Dendritic cell treated with granulocyte-macrophage colony-stimulating factor and Interleukin-4, amounts not matched to agents 40 ng/mL and 50 ng/mL, for 4 days (primary cell): ENCODE results near the gene CINP.
"Not testable (repeated sequence)": the region's sequence is repeated elsewhere in the genome, so short reads cannot be mapped to it uniquely, and the experiment has no call there.

Source experiments
- H3K27ac Mint-ChIP-seq: one replicate; pipeline ENCODE4 v1.8.0; 2022; ENCODE audit warnings: mild to moderate bottlenecking, mixed read lengths
- H3K27me3 Mint-ChIP-seq: one replicate; pipeline ENCODE4 v1.8.0; 2022; ENCODE audit warnings: mild to moderate bottlenecking, mixed read lengths
- H3K36me3 Mint-ChIP-seq: one replicate; pipeline ENCODE4 v1.8.0; 2022; ENCODE audit warnings: low read depth, mixed read lengths
- H3K4me1 Mint-ChIP-seq: one replicate; pipeline ENCODE4 v1.8.0; 2022; ENCODE audit warnings: low read depth, mixed read lengths
- H3K4me3 Mint-ChIP-seq: one replicate; pipeline ENCODE4 v1.8.0; 2022; ENCODE audit warnings: mild to moderate bottlenecking, moderate library complexity, mixed read lengths
- H3K9me3 Mint-ChIP-seq: one replicate; pipeline ENCODE4 v1.8.0; 2022; ENCODE audit warnings: mixed read lengths
- intact Hi-C: fragments of 100-400 bp; cut with micrococcal nuclease; formaldehyde crosslinking; loops from one replicate; pipeline ENCODE4 v1.15.0; 2022

CINP gene

GRCh38 chr14:102373110-102373509 is 10.4 kb upstream of the CINP start:
- H3K9me3 Mint-ChIP-seq, result no peaks in the 10 kb centered on the region
- intact Hi-C loops, result no loop called here
- no peak overlapping the region for H3K4me3 Mint-ChIP-seq
- no peak overlapping the region for H3K27ac Mint-ChIP-seq
- peaks cover 28% of the 10 kb centered on the region for H3K4me1 Mint-ChIP-seq
- peaks cover 19% of the 10 kb centered on the region for H3K36me3 Mint-ChIP-seq
- H3K27me3 Mint-ChIP-seq, result no peaks in the 10 kb centered on the region

GRCh38 chr14:102371361-102371760 is 8.7 kb upstream of the CINP start:
- no peaks in the 10 kb centered on the region for H3K27me3 Mint-ChIP-seq
- H3K4me1 Mint-ChIP-seq, result peaks cover 28% of the 10 kb centered on the region
- intact Hi-C loops, result no loop called here
- H3K4me3 Mint-ChIP-seq, result no peak overlapping the region
- peak overlapping the region; percentile 85 for H3K27ac Mint-ChIP-seq
- no peaks in the 10 kb centered on the region for H3K9me3 Mint-ChIP-seq
- H3K36me3 Mint-ChIP-seq, result peaks cover 2% of the 10 kb centered on the region

GRCh38 chr14:102370305-102370809 is 7.7 kb upstream of the CINP start:
- no peaks in the 10 kb centered on the region for H3K9me3 Mint-ChIP-seq
- H3K27ac Mint-ChIP-seq, result peak overlapping the region; percentile 85
- H3K27me3 Mint-ChIP-seq, result no peaks in the 10 kb centered on the region
- peak overlapping the region; percentile 66 for H3K4me3 Mint-ChIP-seq
- peaks cover 27% of the 10 kb centered on the region for H3K4me1 Mint-ChIP-seq
- no peaks in the 10 kb centered on the region for H3K36me3 Mint-ChIP-seq
- intact Hi-C loops, result no loop called here

- peaks cover 28% of the 10 kb centered on the region for H3K36me3 Mint-ChIP-seq
- intact Hi-C loops, result no loop called here
- H3K4me1 Mint-ChIP-seq, result peaks cover 19% of the 10 kb centered on the region
- H3K4me3 Mint-ChIP-seq, result peak overlapping the region; percentile 90
- no peaks in the 10 kb centered on the region for H3K9me3 Mint-ChIP-seq
- H3K27ac Mint-ChIP-seq, result no peak overlapping the region
- H3K27me3 Mint-ChIP-seq, result no peaks in the 10 kb centered on the region
These were observed 673 bp upstream of the CINP start for GRCh38 chr14:102363182-102363943.

GRCh38 chr14:102362084-102362483 is 606 bp downstream of the CINP start:
- intact Hi-C loops, result no loop called here
- H3K27me3 Mint-ChIP-seq, result no peaks in the 10 kb centered on the region
- H3K4me3 Mint-ChIP-seq, result peak overlapping the region; percentile 90
- no peak overlapping the region for H3K27ac Mint-ChIP-seq
- no peaks in the 10 kb centered on the region for H3K9me3 Mint-ChIP-seq
- peaks cover 18% of the 10 kb centered on the region for H3K4me1 Mint-ChIP-seq
- peaks cover 41% of the 10 kb centered on the region for H3K36me3 Mint-ChIP-seq

GRCh38 chr14:102360388-102360787 is 2.3 kb downstream of the CINP start:
- Mint-ChIP-seq H3K27me3 (no peaks in the 10 kb centered on the region), H3K4me3 (no peak overlapping the region), H3K36me3 (peaks cover 58% of the 10 kb centered on the region), H3K27ac (peak overlapping the region; percentile 7), H3K9me3 (no peaks in the 10 kb centered on the region), H3K4me1 (peaks cover 18% of the 10 kb centered on the region)
- intact Hi-C loops, result no loop called here

- Mint-ChIP-seq H3K9me3 (no peaks in the 10 kb centered on the region), H3K4me1 (peaks cover 18% of the 10 kb centered on the region), H3K36me3 (peaks cover 69% of the 10 kb centered on the region), H3K4me3 (no peak overlapping the region), H3K27me3 (no peaks in the 10 kb centered on the region), H3K27ac (no peak overlapping the region)
- intact Hi-C loops, result no loop called here
These were observed 3.3 kb downstream of the CINP start for GRCh38 chr14:102359341-102359740.

- Mint-ChIP-seq H3K27ac (no peak overlapping the region), H3K4me1 (peaks cover 11% of the 10 kb centered on the region), H3K36me3 (peaks cover 91% of the 10 kb centered on the region), H3K4me3 (no peak overlapping the region), H3K27me3 (no peaks in the 10 kb centered on the region), H3K9me3 (no peaks in the 10 kb centered on the region)
- intact Hi-C loops, result no loop called here
These were observed 6.4 kb downstream of the CINP start for GRCh38 chr14:102356280-102356679.

GRCh38 chr14:102353126-102353619 is 9.5 kb downstream of the CINP start:
- H3K9me3 Mint-ChIP-seq, result no peaks in the 10 kb centered on the region
- H3K27ac Mint-ChIP-seq, result no peak overlapping the region
- no peak overlapping the region for H3K4me3 Mint-ChIP-seq
- intact Hi-C loops, result no loop called here
- H3K27me3 Mint-ChIP-seq, result no peaks in the 10 kb centered on the region
- H3K4me1 Mint-ChIP-seq, result peaks cover 7% of the 10 kb centered on the region
- peaks cover 98% of the 10 kb centered on the region for H3K36me3 Mint-ChIP-seq

- Mint-ChIP-seq H3K36me3 (peaks cover 98% of the 10 kb centered on the region), H3K27me3 (no peaks in the 10 kb centered on the region), H3K9me3 (no peaks in the 10 kb centered on the region), H3K4me3 (no peak overlapping the region), H3K27ac (peak overlapping the region; percentile 11), H3K4me1 (peaks cover 7% of the 10 kb centered on the region)
- intact Hi-C loops, result no loop called here
These were observed 10.5 kb downstream of the CINP start for GRCh38 chr14:102352213-102352612.

GRCh38 chr14:102351593-102351992 is 11.1 kb downstream of the CINP start:
- H3K4me1 Mint-ChIP-seq, intact Hi-C loops, H3K4me3 Mint-ChIP-seq, H3K27me3 Mint-ChIP-seq, H3K9me3 Mint-ChIP-seq: not testable (repeated sequence)
- Mint-ChIP-seq H3K36me3 (peaks cover 98% of the 10 kb centered on the region), H3K27ac (peak overlapping the region; percentile 11)

- no peaks in the 10 kb centered on the region for H3K9me3 Mint-ChIP-seq
- no peak overlapping the region for H3K4me3 Mint-ChIP-seq
- H3K36me3 Mint-ChIP-seq, result peaks cover 98% of the 10 kb centered on the region
- intact Hi-C loops, result no loop called here
- no peaks in the 10 kb centered on the region for H3K27me3 Mint-ChIP-seq
- H3K4me1 Mint-ChIP-seq, result peaks cover 7% of the 10 kb centered on the region
- H3K27ac Mint-ChIP-seq, result peak overlapping the region; percentile 68
These were observed 11.7 kb downstream of the CINP start for GRCh38 chr14:102351023-102351422.

- Mint-ChIP-seq H3K4me1 (peaks cover 7% of the 10 kb centered on the region), H3K9me3 (no peaks in the 10 kb centered on the region), H3K4me3 (no peak overlapping the region), H3K27me3 (no peaks in the 10 kb centered on the region), H3K27ac (no peak overlapping the region), H3K36me3 (peaks cover 98% of the 10 kb centered on the region)
- intact Hi-C loops, result no loop called here
These were observed 14.3 kb downstream of the CINP start for GRCh38 chr14:102348376-102348775.

GRCh38 chr14:102346645-102347044 is 16.0 kb downstream of the CINP start:
- no peak overlapping the region for H3K4me3 Mint-ChIP-seq
- H3K27ac Mint-ChIP-seq, result no peak overlapping the region
- H3K9me3 Mint-ChIP-seq, result no peaks in the 10 kb centered on the region
- H3K36me3 Mint-ChIP-seq, result peaks cover 98% of the 10 kb centered on the region
- H3K27me3 Mint-ChIP-seq, result no peaks in the 10 kb centered on the region
- intact Hi-C loops, result no loop called here
- H3K4me1 Mint-ChIP-seq, result peaks cover 7% of the 10 kb centered on the region

- intact Hi-C loops, result no loop called here
- H3K4me1 Mint-ChIP-seq, result no peaks in the 10 kb centered on the region
- no peak overlapping the region for H3K27ac Mint-ChIP-seq
- no peak overlapping the region for H3K4me3 Mint-ChIP-seq
- H3K27me3 Mint-ChIP-seq, result no peaks in the 10 kb centered on the region
- H3K9me3 Mint-ChIP-seq, result no peaks in the 10 kb centered on the region
- peaks cover 99% of the 10 kb centered on the region for H3K36me3 Mint-ChIP-seq
These were observed 17.5 kb downstream of the CINP start for GRCh38 chr14:102345232-102345631.
